GM18526 (cell line): ENCODE measurements around the gene RANGAP1.

Experiments used
- POLR2A ChIP-seq: IDR thresholded peaks from 3 replicates; pipeline ENCODE4 v1.6.1; 2011; ENCODE audit not compliant: insufficient read length; ENCODE audit errors: extremely low read depth

Gene RANGAP1

DNA sequence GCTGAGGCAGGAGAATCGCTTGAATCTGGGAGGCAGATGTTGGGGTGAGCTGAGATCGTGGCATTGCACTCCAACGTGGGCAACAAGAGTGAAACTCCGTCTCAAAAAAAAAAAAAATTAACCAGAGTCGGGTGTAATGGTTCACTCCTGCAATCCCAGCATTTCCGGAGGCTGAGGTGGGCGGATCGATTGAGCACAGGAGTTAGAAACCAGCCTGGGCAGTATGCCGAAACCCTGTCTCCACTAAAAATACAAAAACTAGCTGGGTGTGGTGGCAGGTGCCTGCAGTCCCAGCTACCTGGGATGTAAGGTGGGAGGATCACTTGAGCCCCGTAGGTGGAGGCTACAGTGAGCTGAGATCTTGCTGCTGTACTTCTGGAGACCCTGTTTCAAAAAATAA lies 1.5 kb downstream of the RANGAP1 start:
- TF ChIP-seq POLR2A: no peak

DNA sequence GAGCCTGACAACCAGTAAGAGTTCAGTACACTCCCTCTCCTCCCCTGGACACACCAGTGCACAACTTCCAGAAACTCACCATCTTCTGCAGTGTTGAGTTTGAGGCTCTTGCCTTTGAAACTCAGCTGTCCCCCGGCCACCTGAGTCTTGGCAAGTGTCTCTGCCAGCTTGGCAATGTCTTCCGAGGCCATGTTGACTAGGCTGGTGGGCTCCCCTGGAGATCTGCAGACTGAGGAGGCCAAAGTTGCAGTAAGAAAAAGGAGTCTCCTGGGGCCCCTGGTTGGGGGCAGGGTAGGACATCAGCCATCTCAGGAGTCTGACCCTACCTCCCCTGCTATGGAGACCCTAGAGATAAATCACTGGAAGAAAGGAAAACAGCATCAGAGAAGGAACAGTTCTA lies 5.1 kb downstream of the RANGAP1 start:
- TF ChIP-seq POLR2A: no peak

- TF ChIP-seq POLR2A: no peak
These were observed 5.9 kb downstream of the RANGAP1 start for GRCh38 chr22:41280065-41280464.

DNA sequence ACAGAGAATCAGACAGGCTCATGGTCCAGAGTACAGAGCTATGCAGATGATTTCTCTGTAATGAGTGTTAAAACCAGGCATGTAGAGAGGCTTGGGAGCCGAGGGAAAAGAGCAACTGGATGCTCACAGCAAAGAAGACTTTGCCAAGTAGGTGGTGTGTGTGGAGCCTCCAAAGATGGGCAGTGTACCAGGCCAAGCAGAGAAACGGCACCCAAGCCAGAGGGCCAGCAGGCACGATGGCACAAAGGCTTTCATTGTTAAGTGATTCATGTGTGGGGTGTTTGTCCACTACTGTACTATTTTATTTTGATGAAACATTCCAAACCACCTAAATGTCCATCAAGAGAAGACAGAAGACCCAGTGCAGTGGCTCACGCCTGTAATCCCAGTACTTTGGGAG lies 11.1 kb downstream of the RANGAP1 start:
- TF ChIP-seq POLR2A: no peak

DNA sequence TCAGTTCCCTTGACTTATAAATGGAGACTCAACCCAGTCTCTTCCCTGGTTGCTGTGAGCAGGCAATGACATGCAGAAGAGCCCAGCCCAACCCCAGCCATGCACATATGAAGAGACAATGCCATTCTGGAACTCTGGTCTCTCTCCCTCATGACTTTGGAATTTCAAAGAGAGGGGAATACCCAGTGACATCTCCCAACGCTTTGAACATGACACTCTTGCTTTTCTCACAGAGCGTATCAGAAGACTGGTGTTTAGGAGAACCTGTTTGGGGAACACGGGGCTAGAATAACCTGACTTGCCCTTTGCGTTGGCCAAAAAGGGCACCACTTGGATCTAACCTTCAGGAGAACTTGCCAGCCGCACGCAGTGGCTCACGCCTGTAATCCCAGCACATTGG lies 12.9 kb downstream of the RANGAP1 start:
- no peak for TF ChIP-seq POLR2A

DNA sequence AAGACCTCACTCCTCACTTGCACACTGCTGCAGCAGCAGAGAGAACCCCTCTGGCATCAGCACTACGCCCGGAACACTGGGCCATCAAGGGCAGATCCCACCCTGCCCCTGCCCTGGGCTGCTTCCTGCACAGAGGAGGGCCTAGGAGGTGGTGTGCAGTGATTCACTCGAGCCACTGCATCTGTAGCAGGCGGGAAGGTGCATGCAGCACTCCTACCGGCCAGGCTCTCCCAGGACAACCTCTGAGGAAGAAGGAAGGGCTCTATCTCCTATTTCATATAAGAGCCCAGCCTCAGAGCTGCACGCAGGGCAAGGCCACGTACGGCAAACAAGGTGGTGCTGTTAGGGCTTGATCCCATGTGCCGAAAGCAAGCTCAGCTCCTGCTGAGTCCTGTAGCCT lies 14.2 kb downstream of the RANGAP1 start:
- no peak for TF ChIP-seq POLR2A

DNA sequence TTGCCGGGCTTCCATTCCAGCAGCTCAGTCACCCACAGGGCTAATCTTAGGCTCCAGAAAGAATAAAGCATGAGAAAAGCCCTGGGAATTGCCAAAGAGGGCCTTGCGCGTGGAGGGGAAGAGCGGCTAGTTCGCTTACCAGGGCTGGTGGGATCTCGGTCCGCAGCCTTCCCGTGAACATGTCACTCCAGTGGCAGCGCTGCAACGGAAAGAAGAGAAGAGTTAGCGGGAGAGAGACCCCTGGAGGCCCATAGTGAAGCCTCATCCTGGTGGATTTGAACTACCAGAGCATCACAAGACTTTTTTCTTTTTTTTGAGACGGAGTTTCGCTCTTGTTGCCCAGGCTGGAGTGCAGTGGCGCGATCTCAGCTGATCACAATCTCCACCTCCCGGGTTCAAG lies 18.0 kb downstream of the RANGAP1 start:
- no peak for TF ChIP-seq POLR2A

- TF ChIP-seq POLR2A: no peak
These were observed 21.5 kb downstream of the RANGAP1 start for GRCh38 chr22:41264408-41264941.

DNA sequence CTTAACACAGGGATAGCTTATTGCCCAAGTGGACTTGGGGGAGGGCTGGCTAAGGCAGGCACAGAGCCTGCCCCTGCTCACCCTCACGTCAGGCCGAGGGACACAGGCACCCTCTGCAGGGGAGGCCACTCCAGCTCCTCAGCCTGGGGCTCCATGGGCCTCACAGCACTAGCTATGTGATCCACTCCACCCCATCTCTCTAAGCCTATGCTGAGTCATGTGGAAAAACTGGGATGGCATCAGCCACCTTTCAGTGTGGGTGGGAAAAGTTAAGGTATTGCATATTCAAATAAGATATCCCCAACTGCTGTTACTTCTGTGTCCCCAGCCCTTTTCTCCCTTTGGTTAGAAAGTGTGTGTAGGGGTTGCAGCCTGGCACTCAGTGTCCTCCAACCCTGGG lies 22.3 kb downstream of the RANGAP1 start:
- TF ChIP-seq POLR2A: no peak

DNA sequence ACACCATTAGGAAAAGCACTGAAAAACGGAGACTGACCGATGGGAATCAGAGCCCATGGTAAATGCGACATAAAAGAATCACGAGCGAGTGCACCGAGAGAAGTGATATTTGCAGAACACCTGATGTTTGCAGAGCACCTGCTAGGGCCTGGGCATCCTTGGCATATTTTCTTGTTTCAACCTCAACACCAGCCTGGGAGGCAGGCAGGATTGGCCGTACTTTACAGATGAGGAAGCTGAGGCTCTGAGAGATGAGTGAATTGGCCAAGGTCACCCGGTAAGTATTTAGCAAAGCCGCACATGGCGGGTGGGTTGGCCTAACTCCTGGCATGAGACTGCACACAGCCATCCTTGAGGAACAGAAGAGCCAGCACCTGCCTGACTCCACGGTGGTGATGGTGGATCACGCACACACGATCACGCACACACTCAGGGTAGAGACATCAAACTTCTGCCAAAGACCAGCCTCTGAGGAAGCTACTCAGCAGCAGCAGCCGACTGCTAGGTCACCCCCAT lies 23.7 kb downstream of the RANGAP1 start:
- no peak for TF ChIP-seq POLR2A

DNA sequence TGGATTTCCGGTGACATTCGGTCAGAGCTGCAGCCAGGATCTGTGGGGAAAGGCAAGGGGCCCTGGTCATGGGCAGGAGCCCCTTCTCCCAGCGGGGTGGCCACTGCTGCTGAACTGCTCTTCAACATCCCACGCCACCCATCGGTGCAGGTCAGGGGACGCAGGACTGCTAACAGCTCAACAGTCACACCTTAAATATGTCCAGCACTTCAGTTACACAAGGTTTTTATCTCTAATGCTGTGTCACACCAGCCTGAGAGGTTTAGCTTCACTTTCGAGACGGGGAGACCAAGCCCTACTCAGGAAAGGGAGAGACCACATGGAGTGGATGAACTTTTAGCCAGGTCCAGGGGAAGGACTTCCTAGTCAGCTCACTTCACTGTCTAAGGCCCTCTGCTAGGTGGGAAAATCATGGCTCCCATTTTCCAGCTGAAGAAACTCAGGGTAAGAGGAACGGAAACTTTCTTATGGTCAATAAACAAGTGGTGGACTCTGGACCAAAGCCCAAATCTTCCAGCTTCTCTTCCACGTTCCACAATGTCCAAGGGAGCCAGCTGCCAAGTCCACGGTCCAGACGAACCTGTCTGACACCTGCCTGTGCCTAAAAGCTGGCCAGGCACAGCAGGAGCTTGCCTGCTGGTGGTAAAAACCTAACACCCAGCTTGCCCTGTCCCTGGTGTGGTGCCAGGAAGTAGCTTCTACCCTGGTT lies 24.3 kb downstream of the RANGAP1 start:
- no peak for TF ChIP-seq POLR2A

DNA sequence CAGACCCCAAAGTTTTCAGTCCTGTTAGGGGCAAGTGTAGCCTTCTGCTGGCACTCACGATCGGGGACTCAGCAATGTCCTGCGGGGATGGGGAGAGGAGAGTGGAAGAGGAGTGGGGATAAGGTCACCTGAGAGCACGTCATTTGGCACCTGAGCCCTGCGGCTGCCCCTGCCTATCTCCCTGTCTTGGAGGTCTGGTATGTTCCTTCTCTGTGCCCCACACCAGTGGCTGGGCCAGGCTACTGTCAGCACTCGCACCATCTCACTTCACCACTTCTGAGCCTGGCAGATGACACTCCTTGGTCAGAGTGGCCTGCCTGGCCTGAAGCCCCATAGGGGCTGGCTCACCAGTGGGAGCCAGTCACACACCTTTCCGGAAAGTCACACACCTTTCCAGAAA lies 25.1 kb downstream of the RANGAP1 start:
- TF ChIP-seq POLR2A: no peak

DNA sequence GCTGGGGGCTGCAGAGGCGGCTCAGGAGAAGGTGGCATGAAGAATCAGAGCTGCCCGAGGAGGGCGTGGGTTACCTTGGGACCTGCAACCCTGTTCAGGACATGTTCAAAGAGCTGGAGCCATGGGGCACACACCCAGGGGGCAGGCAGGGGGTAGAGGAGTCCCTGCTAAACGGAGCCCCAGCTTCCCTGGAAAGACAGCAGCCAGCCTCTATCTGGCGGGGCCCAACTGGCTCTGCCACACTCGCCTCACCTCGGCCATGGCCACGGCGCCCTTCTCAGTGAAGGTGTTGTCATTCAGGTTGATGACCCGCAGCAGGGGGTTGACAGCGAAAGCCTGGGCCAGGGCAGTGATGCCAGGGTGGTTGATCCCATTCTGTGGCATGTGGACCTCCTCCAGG lies 28.3 kb downstream of the RANGAP1 start:
- TF ChIP-seq POLR2A: no peak

- TF ChIP-seq POLR2A: no peak
These were observed 29.4 kb downstream of the RANGAP1 start for GRCh38 chr22:41256254-41257253.

DNA sequence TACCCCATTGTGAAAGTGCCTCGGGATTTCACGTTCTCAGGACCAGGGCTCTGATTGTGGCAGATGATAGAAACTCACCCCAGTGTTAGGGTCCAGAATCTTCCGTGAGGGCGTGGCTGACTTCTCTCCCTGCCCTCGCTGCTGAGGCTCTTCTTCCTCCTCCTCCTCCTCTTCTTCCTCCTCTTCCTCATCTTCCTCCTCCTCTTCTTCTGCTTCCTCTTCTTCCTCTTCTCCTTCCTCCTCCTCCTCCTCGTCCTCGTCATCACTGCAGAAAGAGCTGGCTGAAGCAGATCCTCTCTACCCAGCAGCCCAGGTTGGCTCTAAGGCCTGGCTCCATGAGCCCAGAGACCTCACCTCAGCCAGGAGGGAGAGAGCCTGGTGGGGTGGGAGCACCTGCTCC lies 31.8 kb downstream of the RANGAP1 start:
- no peak for TF ChIP-seq POLR2A

GRCh38 chr22:41252365-41252764 lies 33.6 kb downstream of the RANGAP1 start:
- no peak for TF ChIP-seq POLR2A
